Stimulated activated CD4-positive, alpha-beta T cell treated with anti-CD3 and anti-CD28 coated beads, Interleukin-4, amount 100 ng/mL, for 4 hours (primary cell): ENCODE results near the gene SNX8.
A peak's percentile ranks its signal among the peaks of the same experiment; 100 is the strongest.

Experiments used
- DNase-seq, 2 experiments: peaks; one replicate each; pipeline ENCODE4 v3.0.0-alpha.2; 2020

Gene SNX8

GRCh38 chr7:2258661-2259365 is 55.4 kb downstream of the SNX8 start:
- no peak for DNase-seq

GRCh38 chr7:2257651-2258050 is 56.6 kb downstream of the SNX8 start:
- DNase-seq, result no peak

- no peak for DNase-seq
These were observed 57.1 kb downstream of the SNX8 start for GRCh38 chr7:2257046-2257551.

GRCh38 chr7:2256306-2257045 is 57.8 kb downstream of the SNX8 start:
- DNase-seq, result no peak

GRCh38 chr7:2255145-2256139 is 58.8 kb downstream of the SNX8 start:
- DNase-seq, result no peak

GRCh38 chr7:2254429-2255144 is 59.7 kb downstream of the SNX8 start:
- DNase-seq, result no peak

GRCh38 chr7:2253525-2254244 is 60.6 kb downstream of the SNX8 start:
- DNase-seq, result no peak

GRCh38 chr7:2253021-2253420 is 61.2 kb downstream of the SNX8 start:
- no peak for DNase-seq

GRCh38 chr7:2251841-2252771 is 62.1 kb downstream of the SNX8 start:
- no peak for DNase-seq

GRCh38 chr7:2251381-2251780 is 62.9 kb downstream of the SNX8 start:
- DNase-seq, result no peak

- no peak for DNase-seq
These were observed 64.4 kb downstream of the SNX8 start for GRCh38 chr7:2249744-2250323.

- no peak for DNase-seq
These were observed 65.1 kb downstream of the SNX8 start for GRCh38 chr7:2248984-2249694.

GRCh38 chr7:2247141-2247995 is 66.9 kb downstream of the SNX8 start:
- peak in 1 of 2 experiments; percentile 20 for DNase-seq

- DNase-seq, result no peak
These were observed 68.2 kb downstream of the SNX8 start for GRCh38 chr7:2245883-2246675.

- no peak for DNase-seq
These were observed 69.7 kb downstream of the SNX8 start for GRCh38 chr7:2244404-2244995.

GRCh38 chr7:2243458-2243857 is 70.8 kb downstream of the SNX8 start:
- no peak for DNase-seq
